KMS-11 (cell line): ENCODE measurements around the gene CNDP2.
A peak's percentile ranks its signal among the peaks of the same experiment; 100 is the strongest.

ENCODE experiments used
- H2AFZ ChIP-seq: fragments of 200-600 bp; sonication (generic); 2 replicates; pipeline ENCODE4 v1.6.1; 2016; ENCODE audit warnings: antibody characterized with exemption, mixed run types, low read depth
- H3K27ac ChIP-seq: fragments of 200-600 bp; sonication (generic); 2 replicates; pipeline ENCODE4 v1.6.1; 2016; ENCODE audit warnings: mild to moderate bottlenecking, mixed run types
- H3K27me3 ChIP-seq: fragments of 200-600 bp; sonication (generic); 2 replicates; pipeline ENCODE4 v1.6.1; 2017; ENCODE audit warnings: mild to moderate bottlenecking, low read depth, mixed run types, moderate library complexity; ENCODE audit not compliant: insufficient read depth
- H3K36me3 ChIP-seq: fragments of 200-600 bp; sonication (generic); 2 replicates; pipeline ENCODE4 v1.6.1; 2017; ENCODE audit warnings: mild to moderate bottlenecking, mixed run types; ENCODE audit not compliant: insufficient read depth
- H3K4me1 ChIP-seq: fragments of 200-600 bp; sonication (generic); 2 replicates; pipeline ENCODE4 v1.6.1; 2016; ENCODE audit warnings: mild to moderate bottlenecking, low read depth, mixed run types; ENCODE audit not compliant: poor library complexity, severe bottlenecking
- H3K4me2 ChIP-seq: fragments of 200-600 bp; sonication (generic); 2 replicates; pipeline ENCODE4 v1.7.0; 2016; ENCODE audit warnings: mild to moderate bottlenecking, mixed run types
- H3K4me3 ChIP-seq: fragments of 200-600 bp; sonication (generic); IDR thresholded peaks from 2 replicates; pipeline ENCODE4 v1.6.1; 2017; ENCODE audit warnings: low read depth, low read length, mixed read lengths; ENCODE audit not compliant: insufficient read depth
- H3K79me2 ChIP-seq: fragments of 200-600 bp; sonication (generic); 2 replicates; pipeline ENCODE4 v1.6.1; 2016; ENCODE audit warnings: low read depth, mixed run types; ENCODE audit not compliant: insufficient read depth
- H3K9ac ChIP-seq: fragments of 200-600 bp; sonication (generic); 2 replicates; pipeline ENCODE4 v1.6.1; 2016; ENCODE audit warnings: mild to moderate bottlenecking, mixed run types
- H4K20me1 ChIP-seq: fragments of 200-600 bp; sonication (generic); 2 replicates; pipeline ENCODE4 v1.6.1; 2016; ENCODE audit warnings: mild to moderate bottlenecking, mixed run types; ENCODE audit not compliant: insufficient read depth
- TF ChIP-seq, protein P1 (sequence below): fragments of 200-600 bp; sonication (generic); conservative IDR thresholded peaks from 2 replicates; pipeline ENCODE4 v1.6.1; 2017; ENCODE audit warnings: low read depth, mild to moderate bottlenecking, antibody characterized with exemption, low read length, moderate library complexity, mixed read lengths

CNDP2 gene

DNA sequence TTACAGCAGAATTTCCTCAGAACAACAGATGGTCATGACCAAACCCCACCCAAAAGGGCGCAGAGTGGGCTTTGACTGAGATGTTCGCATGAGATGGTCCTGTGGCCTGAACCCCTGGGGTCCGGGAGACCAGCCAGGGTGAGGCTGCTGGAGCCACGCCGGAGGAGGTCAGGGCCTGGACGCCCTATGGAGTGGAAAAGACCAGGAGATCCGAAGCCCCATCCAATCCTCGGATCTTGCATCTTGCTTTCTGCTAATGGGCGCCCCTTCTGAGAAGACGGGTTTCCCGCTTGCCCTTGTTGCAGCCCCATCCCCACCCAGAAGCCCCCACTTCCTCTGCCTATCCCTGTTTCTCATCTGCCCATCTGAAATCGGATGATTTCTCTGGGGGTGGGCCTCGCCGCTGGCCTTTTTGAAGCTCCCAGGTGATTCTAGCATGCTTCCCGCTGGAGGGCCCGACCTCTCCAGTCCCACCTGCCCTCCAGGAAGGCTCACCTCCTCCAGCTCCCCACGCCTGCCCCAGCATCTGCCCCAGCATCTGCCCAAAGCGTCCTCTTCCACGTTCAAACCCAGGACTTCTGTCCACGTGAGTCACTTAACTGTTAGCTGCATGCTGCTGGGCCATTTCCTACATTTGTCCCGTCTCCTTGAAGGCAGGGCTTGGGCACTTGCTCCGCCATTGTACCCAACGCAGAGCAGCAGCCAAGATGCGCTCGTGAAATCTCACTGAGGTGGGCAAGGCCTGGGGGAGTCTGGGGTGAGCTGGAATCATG lies 33.8 kb downstream of the CNDP2 start:
- H3K27me3 ChIP-seq, result no peaks in the 10 kb centered on the region
- H3K27ac ChIP-seq, result peak overlapping the region; percentile 87
- H3K4me1 ChIP-seq, result peaks cover 100% of the 10 kb centered on the region
- TF ChIP-seq, protein P1, sequence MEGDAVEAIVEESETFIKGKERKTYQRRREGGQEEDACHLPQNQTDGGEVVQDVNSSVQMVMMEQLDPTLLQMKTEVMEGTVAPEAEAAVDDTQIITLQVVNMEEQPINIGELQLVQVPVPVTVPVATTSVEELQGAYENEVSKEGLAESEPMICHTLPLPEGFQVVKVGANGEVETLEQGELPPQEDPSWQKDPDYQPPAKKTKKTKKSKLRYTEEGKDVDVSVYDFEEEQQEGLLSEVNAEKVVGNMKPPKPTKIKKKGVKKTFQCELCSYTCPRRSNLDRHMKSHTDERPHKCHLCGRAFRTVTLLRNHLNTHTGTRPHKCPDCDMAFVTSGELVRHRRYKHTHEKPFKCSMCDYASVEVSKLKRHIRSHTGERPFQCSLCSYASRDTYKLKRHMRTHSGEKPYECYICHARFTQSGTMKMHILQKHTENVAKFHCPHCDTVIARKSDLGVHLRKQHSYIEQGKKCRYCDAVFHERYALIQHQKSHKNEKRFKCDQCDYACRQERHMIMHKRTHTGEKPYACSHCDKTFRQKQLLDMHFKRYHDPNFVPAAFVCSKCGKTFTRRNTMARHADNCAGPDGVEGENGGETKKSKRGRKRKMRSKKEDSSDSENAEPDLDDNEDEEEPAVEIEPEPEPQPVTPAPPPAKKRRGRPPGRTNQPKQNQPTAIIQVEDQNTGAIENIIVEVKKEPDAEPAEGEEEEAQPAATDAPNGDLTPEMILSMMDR, result no peak
- H3K9ac ChIP-seq, result peak overlapping the region; percentile 46
- H4K20me1 ChIP-seq, result no peaks in the 10 kb centered on the region
- no peak overlapping the region for H3K4me3 ChIP-seq
- H3K36me3 ChIP-seq, result no peaks in the 10 kb centered on the region
- peak overlapping the region; percentile 92 for H3K4me2 ChIP-seq
- peak overlapping the region; percentile 38 for H2AFZ ChIP-seq
- H3K79me2 ChIP-seq, result no peaks in the 10 kb centered on the region

DNA sequence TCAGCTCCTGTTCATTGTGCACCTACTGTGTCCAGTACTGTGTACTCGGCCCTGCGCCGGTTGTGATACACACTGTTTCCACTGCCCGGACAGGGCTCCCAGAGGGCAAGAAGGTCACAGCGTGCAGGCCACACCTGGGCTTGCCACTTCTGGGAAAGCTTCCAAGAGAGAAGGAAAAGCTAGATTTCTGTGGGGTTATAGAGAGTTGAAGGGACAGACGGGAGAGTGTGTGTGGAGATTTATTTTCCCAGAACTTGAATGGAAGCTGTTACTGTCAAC lies 34.4 kb downstream of the CNDP2 start:
- TF ChIP-seq, protein P1, result no peak

DNA sequence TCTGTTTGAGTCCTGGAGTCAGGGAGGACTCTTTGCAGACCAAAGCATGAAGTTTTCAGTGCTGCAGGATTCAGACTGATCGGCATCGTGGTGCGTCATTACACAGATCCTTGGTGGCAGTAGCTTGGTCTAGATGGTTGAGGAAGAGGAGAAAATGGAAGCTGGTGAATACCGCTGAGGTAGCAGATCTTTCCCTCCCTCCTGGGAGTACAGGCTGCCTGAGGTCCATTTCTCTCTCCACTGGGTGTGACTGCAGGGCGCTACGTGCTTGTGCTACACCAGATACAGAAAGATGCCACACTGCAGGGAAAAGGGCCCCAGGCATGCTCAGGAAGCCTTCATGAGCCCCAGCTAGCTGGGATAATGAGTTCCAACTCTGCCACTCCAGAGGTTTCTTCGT lies 34.9 kb downstream of the CNDP2 start:
- no peak overlapping the region for H2AFZ ChIP-seq
- no peaks in the 10 kb centered on the region for H3K79me2 ChIP-seq
- no peaks in the 10 kb centered on the region for H3K27me3 ChIP-seq
- H4K20me1 ChIP-seq, result no peaks in the 10 kb centered on the region
- no peaks in the 10 kb centered on the region for H3K36me3 ChIP-seq
- H3K4me3 ChIP-seq, result no peak overlapping the region
- no peak overlapping the region for H3K9ac ChIP-seq
- H3K27ac ChIP-seq, result peak overlapping the region; percentile 87; the same call in 1 of the 2 replicates
- TF ChIP-seq, protein P1, result no peak
- peak overlapping the region; percentile 92; the same call in 1 of the 2 replicates for H3K4me2 ChIP-seq
- H3K4me1 ChIP-seq, result peaks cover 99% of the 10 kb centered on the region

More for the DNA sequence above, 34.4 kb downstream of the CNDP2 start:
- H3K27me3 ChIP-seq, result no peaks in the 10 kb centered on the region
- H3K4me3 ChIP-seq, result no peak overlapping the region
- H4K20me1 ChIP-seq, result no peaks in the 10 kb centered on the region
- H3K79me2 ChIP-seq, result no peaks in the 10 kb centered on the region
- no peaks in the 10 kb centered on the region for H3K36me3 ChIP-seq
- peak overlapping the region; percentile 92; the same call in 1 of the 2 replicates for H3K4me2 ChIP-seq
- H3K4me1 ChIP-seq, result peaks cover 99% of the 10 kb centered on the region
- H3K27ac ChIP-seq, result peak overlapping the region; percentile 87
- no peak overlapping the region for H2AFZ ChIP-seq
- no peak overlapping the region for H3K9ac ChIP-seq

DNA sequence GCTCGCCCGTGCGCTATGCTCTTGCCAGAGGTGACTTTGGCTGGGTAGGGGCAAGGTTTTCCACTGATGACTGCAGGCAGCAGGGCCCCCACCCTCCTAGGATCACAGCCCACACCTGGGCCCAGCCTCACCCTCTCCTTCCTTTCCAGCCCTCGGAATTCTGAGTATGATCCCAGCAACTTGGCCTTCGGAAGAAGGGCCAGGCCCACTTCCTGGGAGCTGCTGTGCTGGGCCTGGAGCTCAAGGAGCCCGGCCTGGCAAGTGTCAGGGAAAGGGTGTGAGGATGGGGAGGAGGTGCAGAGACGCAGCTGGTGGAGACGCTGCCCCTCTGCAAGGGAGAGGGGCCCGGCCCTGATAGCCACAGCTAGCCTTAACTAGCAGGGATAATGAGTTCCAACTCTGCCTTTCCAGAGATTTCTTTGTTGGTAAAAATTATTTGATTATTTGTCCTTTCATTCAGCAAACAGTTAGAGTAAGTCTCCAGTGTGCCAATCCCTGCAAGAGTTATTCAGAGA lies 36.4 kb downstream of the CNDP2 start:
- TF ChIP-seq, protein P1, result no peak
- Histone ChIP-seq H3K9ac (no peak overlapping the region), H3K79me2 (no peaks in the 10 kb centered on the region), H3K4me1 (peaks cover 99% of the 10 kb centered on the region), H3K4me3 (no peak overlapping the region), H3K27me3 (no peaks in the 10 kb centered on the region), H3K36me3 (no peaks in the 10 kb centered on the region), H2AFZ (no peak overlapping the region), H3K4me2 (no peak overlapping the region; the same call in 1 of the 2 replicates), H4K20me1 (no peaks in the 10 kb centered on the region), H3K27ac (no peak overlapping the region; the same call in 1 of the 2 replicates)
